ENCODE data around the gene SUV39H2.

DNA sequence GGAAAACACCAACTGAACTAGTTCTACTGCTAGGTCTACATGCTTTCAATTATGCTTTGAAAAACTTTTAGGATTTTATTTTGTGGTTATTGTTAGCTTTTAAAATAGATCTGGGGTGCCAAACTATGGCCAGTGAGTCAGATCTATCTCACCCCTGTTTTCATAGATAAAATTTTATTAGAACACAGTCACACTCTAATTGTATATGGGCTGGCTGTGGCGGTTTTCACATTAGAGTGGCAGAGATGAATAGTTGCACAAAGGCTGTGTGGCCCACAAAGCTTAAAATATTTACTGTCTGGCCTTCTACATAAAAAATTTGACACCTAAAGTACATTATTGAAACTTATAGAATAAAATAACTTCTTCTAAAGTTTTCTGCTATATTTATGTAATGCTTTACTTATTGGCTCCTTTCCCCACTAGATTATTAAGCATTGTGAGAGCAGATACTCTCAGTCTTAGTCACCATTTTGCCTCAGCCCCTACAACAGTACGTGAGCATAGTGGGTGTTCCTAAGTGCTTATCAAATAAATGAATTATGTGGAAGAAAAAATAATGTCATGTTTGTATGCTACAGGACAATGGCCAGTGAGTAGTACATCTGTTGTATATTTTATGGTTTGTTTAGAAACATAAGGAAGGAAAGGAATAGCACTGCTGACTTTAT lies 5.4 kb upstream of the SUV39H2 start:
- no peak for TF ChIP-seq CTCF (IDR thresholded peaks at IDR 0.05)
- no peak for TF ChIP-seq EP300 (IDR thresholded peaks at IDR 0.05)
- no peak for TF ChIP-seq POLR2AphosphoS5 (IDR thresholded peaks at IDR 0.05)

All from esophagus muscularis mucosa (tissue), 4 donors.